GM06990 (cell line): ENCODE measurements around the gene HIBCH.

Experiments used
- DNase-seq: peaks from one replicate; pipeline ENCODE4 v3.0.0-alpha.2; 2011; ENCODE audit not compliant: insufficient read length; ENCODE audit errors: extremely low read depth
- H3K27me3 ChIP-seq: replicated peaks from 2 replicates; pipeline ENCODE4 v1.6.0; 2011; ENCODE audit warnings: low read length; ENCODE audit not compliant: control insufficient read depth, insufficient read depth
- H3K36me3 ChIP-seq: 2 replicates; pipeline ENCODE4 v1.5.1; 2011; ENCODE audit warnings: low read length; ENCODE audit not compliant: control insufficient read depth, insufficient read depth
- H3K4me3 ChIP-seq: replicated peaks from 2 replicates; pipeline ENCODE4 v1.5.1; 2011; ENCODE audit warnings: low read depth, mild to moderate bottlenecking, control low read depth, low read length
- CTCF ChIP-seq: IDR thresholded peaks from 2 replicates; pipeline ENCODE4 v1.5.1; 2011; ENCODE audit warnings: low read length, control low read depth, mild to moderate bottlenecking, inconsistent platforms; ENCODE audit not compliant: insufficient read depth, poor library complexity, severe bottlenecking

The HIBCH gene

DNA sequence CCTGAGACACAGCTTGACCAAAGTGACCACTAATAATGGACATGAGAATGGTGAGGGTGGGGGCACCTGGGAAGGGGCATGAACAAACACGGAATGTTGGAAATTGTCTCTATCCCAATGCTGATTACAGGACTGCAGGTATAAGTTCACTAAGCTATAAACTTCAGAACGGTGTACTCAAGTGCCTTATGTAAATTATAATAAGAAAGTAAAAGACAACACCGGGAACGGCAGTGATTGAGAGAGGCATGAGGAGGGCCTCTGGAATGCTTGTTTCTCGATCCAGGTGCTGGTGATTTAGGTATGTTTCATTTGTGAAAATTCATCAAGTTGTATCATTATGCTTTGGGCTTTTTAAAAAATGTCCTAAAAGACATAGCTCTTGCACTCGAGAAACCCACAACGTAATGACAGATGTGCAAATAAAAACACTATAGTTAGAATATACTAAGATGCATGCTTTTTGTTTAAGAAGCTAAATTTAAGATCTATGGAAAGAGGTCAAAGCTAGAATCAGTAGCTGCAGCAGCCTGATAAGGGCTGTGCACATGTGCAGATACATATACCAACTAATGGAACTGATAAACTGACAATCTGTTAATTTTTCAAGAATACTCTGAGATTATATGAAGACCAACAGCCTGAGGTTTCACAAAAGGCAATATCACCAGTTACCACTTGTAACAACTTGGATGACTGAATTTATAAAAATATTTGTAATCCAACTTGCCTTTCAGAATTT is 7.6 kb downstream of the HIBCH start:
- DNase-seq = no peak
- H3K4me3 ChIP-seq = no peak overlapping the region

DNA sequence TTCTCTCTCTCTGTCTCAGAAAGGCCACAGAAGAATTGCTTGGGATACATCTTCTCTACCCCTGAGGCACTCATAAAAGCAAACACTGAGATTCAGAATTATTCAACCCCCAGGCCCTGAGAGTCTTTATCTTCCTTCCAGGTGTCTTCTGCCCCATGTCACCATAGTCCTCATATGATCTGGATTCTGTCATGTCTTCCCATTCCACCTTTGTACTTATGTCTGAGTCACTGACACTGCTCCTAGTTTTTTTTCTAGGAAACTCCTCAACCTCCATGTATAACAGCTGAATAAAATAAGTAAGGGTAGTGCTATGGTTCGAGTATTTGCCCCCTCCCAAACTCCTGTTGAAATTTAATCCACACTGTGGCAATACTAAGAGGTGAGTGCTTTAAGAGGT is 11.6 kb downstream of the HIBCH start:
- Histone ChIP-seq H3K4me3 (no peak overlapping the region), H3K27me3 (no peaks in the 10 kb centered on the region), H3K36me3 (peaks cover 2% of the 10 kb centered on the region; the same call in 1 of the 2 replicates)
- no peak for TF ChIP-seq CTCF
- DNase-seq = no peak

More for the DNA sequence above, 7.6 kb downstream of the HIBCH start:
- Histone ChIP-seq H3K36me3 (peaks cover 2% of the 10 kb centered on the region; the same call in 1 of the 2 replicates), H3K27me3 (no peaks in the 10 kb centered on the region)
- TF ChIP-seq CTCF = no peak

DNA sequence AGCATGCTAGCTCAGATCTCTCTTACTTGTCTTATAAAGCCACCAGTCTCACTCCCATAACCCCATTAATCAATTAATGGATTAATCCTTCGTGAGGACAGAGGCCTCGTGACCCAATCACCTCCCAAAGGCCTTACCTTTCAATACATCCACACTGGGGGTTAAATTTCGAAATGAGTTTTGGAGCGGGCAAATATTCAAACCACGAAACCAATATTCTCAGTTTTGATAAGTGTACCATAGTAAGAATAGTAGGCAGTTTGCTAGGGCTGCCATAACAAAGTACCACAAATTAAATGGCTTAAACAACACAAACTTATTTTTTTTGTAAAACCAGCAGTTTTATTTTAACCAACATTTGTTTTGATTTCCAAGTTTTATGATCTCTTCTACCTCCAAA is 15.2 kb downstream of the HIBCH start:
- peaks cover 4% of the 10 kb centered on the region for H3K36me3 ChIP-seq
- H3K27me3 ChIP-seq = no peaks in the 10 kb centered on the region
- no peak for DNase-seq
- no peak overlapping the region for H3K4me3 ChIP-seq
- TF ChIP-seq CTCF = no peak

GRCh38 chr2:190303647-190304046 is 16.0 kb downstream of the HIBCH start:
- DNase-seq = no peak
- Histone ChIP-seq H3K4me3 (no peak overlapping the region), H3K36me3 (peaks cover 4% of the 10 kb centered on the region), H3K27me3 (no peaks in the 10 kb centered on the region)
- TF ChIP-seq CTCF = no peak

DNA sequence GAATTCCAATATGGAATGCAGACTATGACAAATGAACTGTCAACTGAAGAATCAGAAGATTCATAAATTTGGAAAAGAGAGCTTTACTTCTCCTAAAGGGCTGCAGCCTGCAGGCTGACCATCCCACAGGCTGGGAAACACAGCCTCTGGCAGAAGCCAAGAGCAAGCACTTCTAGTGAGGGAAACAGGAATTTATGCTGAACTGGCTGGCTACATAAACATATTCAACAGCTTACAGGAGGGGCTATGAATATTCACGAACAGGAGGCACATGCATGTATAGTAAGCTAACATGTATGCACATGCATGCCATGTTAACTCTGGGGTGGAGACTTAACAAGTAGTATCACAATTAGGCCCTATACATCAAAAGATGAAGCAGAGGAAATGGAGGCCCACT is 17.6 kb downstream of the HIBCH start:
- DNase-seq = no peak
- Histone ChIP-seq H3K36me3 (peaks cover 2% of the 10 kb centered on the region; the same call in 1 of the 2 replicates), H3K27me3 (no peaks in the 10 kb centered on the region), H3K4me3 (no peak overlapping the region)
- no peak for TF ChIP-seq CTCF
